Stimulated activated CD8-positive, alpha-beta memory T cell treated with anti-CD3 and anti-CD28 coated beads, Interleukin-7, amount 100 ng/mL, for 48 hours (primary cell): ENCODE results near the gene TPM4.
"Not testable (repeated sequence)": the region's sequence is repeated elsewhere in the genome, so short reads cannot be mapped to it uniquely, and the experiment has no call there.

Experiments
- DNase-seq, 2 donors: peaks; one replicate each; pipeline ENCODE4 v3.0.0-alpha.2; 2020; ENCODE audit warnings: low read depth in 1 of 2; ENCODE audit errors: extremely low read depth in 1 of 2

TPM4 gene

GRCh38 chr19:16076154-16076957 lies at the start of gene TPM4:
Gene TPM4, plus strand, starts transcription at chr19:16076495. Its CDS starts 71 bp downstream, at chr19:16076566.
- peak; percentile 83 to 90 for DNase-seq

- DNase-seq = no peak
Observed at GRCh38 chr19:16026756-16027155, 49.5 kb upstream of the TPM4 start.

- DNase-seq = no peak
Observed at GRCh38 chr19:16027528-16027927, 48.8 kb upstream of the TPM4 start.

GRCh38 chr19:16030155-16030554 lies 46.1 kb upstream of the TPM4 start:
- DNase-seq = not testable (repeated sequence)

DNA sequence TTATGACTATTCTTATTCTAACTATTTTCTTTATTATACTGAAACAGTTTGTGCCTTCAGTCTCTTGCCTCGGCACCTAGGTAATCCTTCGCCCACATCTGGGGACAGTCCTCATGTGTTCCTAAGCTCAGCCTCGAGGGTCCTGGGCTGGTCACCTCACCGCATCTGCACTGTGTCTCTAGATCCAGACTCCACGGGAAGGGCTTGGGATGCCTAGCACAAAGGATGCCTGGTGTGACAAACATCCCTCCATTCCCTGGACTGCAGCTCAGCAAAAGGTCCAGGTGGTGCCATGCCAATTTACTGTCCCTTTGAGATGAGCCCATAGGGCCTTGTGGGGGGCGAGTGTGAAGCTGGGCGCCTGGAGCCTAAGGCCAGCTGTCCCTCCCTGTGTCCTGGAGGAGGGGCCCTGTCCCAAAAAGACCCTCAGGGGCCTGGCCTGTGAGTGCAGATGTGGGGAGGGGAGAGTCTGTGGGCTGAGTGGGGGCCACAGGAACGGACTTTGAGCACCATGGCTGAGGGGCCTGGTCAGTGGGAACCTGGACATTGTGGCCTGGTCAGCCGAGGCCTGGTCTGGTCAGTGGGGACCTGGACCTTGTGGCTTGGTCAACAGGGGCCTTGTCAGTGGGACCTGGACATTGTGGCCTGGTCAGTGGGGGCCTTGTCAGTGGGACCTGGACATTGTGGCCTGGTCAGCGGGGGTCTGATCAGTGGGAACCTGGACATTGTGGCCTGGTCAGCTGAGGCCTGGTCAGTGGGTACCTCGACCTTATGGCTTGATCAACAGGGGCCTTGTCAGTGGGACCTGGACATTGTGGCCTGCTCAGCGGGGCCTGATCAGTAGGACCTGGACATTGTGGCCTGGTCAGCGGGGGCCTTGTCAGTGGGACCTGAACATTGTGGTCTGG lies 45.1 kb upstream of the TPM4 start:
- DNase-seq = no peak

- no peak for DNase-seq
Observed at GRCh38 chr19:16031872-16032200, 44.5 kb upstream of the TPM4 start.

- no peak for DNase-seq
Observed at GRCh38 chr19:16032509-16033135, 43.7 kb upstream of the TPM4 start.

DNA sequence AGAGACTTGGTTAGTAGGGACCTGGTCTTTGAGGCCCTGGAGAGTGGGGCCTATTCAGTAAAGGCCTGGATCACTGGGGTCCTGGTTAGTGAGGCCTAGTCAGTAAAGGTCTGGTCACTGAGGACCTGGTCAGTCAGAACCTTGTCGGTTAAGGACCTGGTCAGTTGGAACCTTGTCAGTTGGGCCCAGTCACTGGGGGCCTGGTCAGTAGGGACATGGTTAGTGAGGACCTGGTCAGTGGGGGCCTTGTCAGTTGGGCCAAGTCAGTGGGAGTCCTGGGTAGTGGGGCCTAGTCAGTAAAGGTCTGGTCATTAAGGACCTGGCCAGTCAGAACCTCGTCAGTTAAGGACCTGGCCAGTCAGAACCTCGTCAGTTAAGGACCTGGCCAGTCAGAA lies 43.2 kb upstream of the TPM4 start:
- no peak for DNase-seq

GRCh38 chr19:16033721-16034120 lies 42.6 kb upstream of the TPM4 start:
- no peak for DNase-seq

DNA sequence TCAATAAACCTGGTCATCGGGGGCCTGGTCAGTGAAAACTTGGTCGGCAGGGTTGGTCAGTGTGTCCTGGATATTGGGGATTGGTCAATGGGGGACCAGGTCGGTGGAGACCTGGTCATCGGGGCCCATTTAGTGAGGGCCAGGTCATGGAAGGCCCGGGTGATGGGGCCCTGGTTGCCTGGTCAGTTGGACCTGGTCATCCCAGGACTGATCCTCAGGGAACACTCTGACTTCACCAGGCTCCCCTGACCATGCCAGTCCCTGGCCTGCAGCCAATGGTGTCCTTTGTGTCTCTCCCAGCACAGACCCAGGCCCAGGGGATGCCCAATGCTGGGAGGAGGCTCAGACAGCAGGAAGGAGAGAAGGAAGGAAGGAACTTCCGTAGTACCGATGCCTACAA lies 42.1 kb upstream of the TPM4 start:
- no peak for DNase-seq

- no peak for DNase-seq
Observed at GRCh38 chr19:16034958-16035560, 41.2 kb upstream of the TPM4 start.

GRCh38 chr19:16035601-16036297 lies 40.5 kb upstream of the TPM4 start:
- DNase-seq = no peak

- DNase-seq = no peak
Observed at GRCh38 chr19:16036397-16036925, 39.8 kb upstream of the TPM4 start.

DNA sequence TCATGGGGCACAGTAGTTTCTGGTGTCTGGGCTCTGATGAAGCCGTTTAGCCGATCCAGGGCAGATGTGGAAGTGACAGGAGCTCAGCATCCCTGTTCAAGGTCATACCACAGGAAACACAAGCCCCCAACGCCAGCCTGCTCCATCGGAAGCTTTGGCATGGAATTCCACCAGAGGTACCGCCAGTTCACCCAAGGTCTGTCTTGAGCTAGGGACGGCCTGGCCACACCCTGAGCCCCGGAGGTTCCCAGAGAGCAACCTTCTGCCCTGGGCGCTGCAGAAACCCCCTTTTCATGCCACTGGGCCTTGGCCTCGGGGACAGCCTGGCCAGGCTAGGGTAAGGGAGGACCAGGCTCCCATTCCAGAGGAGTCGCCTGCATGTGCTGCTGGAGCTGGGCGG lies 39.4 kb upstream of the TPM4 start:
- DNase-seq = no peak

- no peak for DNase-seq
Observed at GRCh38 chr19:16037424-16038195, 38.7 kb upstream of the TPM4 start.

DNA sequence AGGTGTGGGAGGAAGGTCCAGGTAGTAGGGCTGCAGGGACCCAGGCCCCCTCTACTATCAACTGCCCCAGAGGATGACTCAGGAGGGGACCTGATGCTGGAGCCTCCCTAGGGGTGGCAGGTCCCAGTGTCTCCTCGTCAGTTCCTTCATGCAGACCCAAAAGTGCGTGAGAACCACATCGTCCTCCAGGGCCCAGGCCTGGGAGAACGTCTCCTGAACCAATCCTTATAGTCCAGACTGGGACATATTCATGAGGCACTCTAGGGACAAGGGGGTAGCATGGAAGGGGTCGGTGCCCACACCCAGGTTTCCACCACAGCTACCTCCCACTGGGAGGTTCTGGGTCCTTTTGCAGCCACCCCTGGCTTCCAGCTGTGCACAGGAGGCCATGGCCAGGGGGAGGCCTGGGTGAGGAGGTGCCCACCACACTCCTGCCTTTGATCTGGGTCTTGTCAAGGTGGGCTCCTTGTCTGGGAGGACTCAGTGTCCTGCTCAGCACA lies 38.0 kb upstream of the TPM4 start:
- no peak for DNase-seq

DNA sequence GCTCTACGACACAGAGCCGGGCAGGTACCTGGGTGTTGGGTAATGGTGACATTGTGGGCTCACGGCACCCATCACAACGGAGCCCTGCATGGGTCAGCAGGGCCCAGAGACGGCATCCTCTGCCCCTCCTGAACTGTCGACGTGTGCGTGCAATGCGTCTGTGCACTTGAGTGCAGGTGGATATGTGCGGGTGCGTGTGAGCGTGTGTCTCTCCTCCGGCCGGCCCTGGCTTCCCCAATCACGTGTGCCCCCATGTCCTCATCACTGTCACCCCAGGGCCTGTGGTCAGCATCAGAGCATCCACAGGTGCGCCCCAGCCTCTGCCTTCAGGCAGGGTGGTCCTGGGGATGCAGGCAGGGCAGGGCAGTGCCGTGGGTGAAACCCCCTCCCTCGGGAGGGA lies 37.2 kb upstream of the TPM4 start:
- no peak for DNase-seq

DNA sequence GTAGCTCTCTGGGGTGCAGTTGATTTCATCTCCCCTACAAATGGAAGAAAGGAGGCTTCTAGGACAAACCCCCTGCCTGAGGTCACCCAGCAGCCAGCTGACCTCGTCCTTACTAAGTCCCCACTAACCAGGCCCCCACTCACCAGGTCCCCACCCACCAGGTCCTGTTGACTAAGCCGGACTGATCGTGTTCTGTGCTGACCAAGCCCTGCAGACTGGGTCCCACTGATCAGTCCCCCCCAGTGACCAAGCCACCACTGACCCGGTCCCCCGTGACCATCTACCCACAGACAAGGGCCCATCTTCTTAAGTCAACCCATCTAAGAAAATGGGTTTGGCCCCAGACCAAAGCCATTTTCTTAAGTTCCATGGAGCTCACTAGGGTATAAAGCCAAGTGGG lies 36.8 kb upstream of the TPM4 start:
- no peak for DNase-seq

- no peak for DNase-seq
Observed at GRCh38 chr19:16040642-16041041, 35.7 kb upstream of the TPM4 start.
